Stimulated activated CD8-positive, alpha-beta memory T cell treated with anti-CD3 and anti-CD28 coated beads, Interleukin-7, amount 100 ng/mL, for 1 hour (primary cell): Measurements from ENCODE around the gene ACAD11.
A peak's percentile ranks its signal among the peaks of the same experiment; 100 is the strongest.

Source experiments
- DNase-seq, 2 donors: peaks; one replicate each; pipeline ENCODE4 v3.0.0-alpha.2; 2020; ENCODE audit warnings: low read depth in 2 of 2

ACAD11 gene

GRCh38 chr3:132550579-132551305, 108.9 kb downstream of the ACAD11 start:
- no peak for DNase-seq

- no peak for DNase-seq
These were observed 109.6 kb downstream of the ACAD11 start for GRCh38 chr3:132549890-132550578.

- DNase-seq = no peak
These were observed 110.4 kb downstream of the ACAD11 start for GRCh38 chr3:132549169-132549568.

- no peak for DNase-seq
These were observed 114.1 kb downstream of the ACAD11 start for GRCh38 chr3:132545471-132545870.

GRCh38 chr3:132544130-132544529, 115.5 kb downstream of the ACAD11 start:
- DNase-seq = no peak

GRCh38 chr3:132543011-132543739, 116.4 kb downstream of the ACAD11 start:
- DNase-seq = no peak

GRCh38 chr3:132542577-132542976, 117.0 kb downstream of the ACAD11 start:
- no peak for DNase-seq

GRCh38 chr3:132539681-132540080, 119.9 kb downstream of the ACAD11 start:
- no peak for DNase-seq

- no peak for DNase-seq
These were observed 121.5 kb downstream of the ACAD11 start for GRCh38 chr3:132538072-132538471.

GRCh38 chr3:132537297-132537696, 122.3 kb downstream of the ACAD11 start:
- no peak for DNase-seq

- DNase-seq = no peak
These were observed 123.0 kb downstream of the ACAD11 start for GRCh38 chr3:132536442-132537153.

GRCh38 chr3:132535575-132536441, 123.8 kb downstream of the ACAD11 start:
- peak; percentile 4 to 31 for DNase-seq

GRCh38 chr3:132530624-132531023, 129.0 kb downstream of the ACAD11 start:
- DNase-seq = no peak

- no peak for DNase-seq
These were observed 137.3 kb downstream of the ACAD11 start for GRCh38 chr3:132522353-132522752.

- no peak for DNase-seq
These were observed 137.7 kb downstream of the ACAD11 start for GRCh38 chr3:132521901-132522300.

GRCh38 chr3:132519914-132520313, 139.7 kb downstream of the ACAD11 start:
- DNase-seq = no peak

GRCh38 chr3:132517311-132517710, 142.3 kb downstream of the ACAD11 start:
- DNase-seq = no peak

GRCh38 chr3:132513057-132513456, 146.6 kb downstream of the ACAD11 start:
- no peak for DNase-seq

- no peak for DNase-seq
These were observed 150.1 kb downstream of the ACAD11 start for GRCh38 chr3:132509506-132509905.

GRCh38 chr3:132509096-132509495, 150.5 kb downstream of the ACAD11 start:
- DNase-seq = no peak
